GM21423 (cell line): ENCODE results near the gene TARS3.

Experiments used
- ATAC-seq: cut with Tn5 transposase; IDR thresholded peaks from one replicate; pipeline ENCODE4 v1.9.1; 2021; ENCODE audit warnings: mild to moderate bottlenecking, moderate library complexity; ENCODE audit not compliant: unreplicated experiment

Gene TARS3

DNA sequence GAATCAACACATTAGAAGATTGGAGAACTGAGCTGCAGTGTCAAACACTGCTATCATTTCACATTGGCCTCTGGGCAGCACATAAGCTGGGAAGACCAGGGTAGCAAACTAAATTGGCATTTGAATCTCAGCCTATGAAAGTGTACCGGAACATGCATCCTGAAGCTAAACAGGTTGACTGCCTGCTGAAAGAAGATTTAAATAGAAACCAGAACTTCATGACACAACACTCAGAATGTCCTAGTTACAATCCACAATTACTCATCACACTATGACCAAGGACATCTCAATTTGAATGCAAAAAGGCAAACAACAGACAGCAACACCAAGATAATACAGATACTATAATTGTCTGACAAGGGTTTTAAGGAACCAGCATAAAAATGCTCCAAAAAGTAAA, 98.3 kb downstream of the TARS3 start:
- ATAC-seq: no peak

DNA sequence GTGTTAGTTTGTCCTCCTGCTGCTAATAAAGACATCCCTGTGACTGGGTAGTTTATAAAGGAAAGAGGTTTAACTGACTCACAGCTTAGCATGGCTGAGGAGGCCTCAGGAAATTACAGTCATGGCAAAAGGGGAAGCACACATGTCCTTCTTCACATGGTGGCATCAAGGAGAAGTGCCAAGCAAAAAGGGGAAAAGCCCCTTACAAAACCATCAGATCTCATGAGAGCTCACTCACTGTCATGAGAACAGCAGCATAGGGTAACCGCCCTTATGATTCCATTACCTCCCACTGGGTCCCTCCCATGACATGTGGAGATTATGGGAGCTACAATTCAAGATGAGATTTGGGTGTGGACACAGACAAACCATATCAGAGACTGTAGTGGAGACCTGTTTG, 99.1 kb downstream of the TARS3 start:
- no peak for ATAC-seq

DNA sequence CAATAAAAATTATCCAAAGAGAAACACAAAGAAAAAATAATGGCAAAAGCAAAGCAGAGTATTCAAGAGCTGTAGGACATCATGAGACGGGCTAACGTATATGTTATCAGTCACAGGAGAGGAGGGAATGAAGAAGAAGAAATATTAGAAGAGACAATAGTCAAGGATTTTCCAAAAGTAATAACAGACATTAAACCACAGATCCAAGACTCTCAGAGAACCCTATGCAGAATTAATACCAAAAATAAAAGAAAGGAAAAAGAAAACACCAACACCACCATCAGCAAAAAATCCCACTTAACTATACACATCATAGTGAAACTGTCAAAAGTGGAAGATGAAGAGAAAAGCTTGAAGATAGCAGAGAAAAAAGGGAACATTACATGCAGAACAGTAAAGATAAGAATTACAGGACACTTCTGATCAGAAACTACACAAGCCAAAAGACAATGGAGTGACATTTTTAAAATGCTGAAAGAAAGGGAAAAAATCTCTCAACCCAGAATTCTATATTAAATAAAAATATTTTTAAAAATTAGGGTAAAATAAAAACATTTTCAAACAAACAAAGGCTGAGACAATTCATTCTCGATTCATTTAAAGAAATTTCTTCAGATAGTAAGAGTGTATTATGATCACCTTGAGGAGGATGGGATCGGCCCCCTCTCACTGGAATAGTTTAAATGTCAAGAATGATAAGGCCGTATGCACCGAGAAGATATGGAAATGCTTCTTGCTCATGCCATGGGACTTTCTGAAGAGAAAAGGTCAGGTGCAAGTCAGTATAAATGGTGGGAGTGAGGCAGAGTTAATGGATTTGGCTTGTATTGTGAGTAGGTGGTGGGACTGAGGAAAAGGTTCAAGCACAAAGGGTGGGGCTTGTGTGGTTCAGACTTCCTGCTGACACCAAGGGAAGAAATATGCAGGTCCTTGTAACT, 100.6 kb downstream of the TARS3 start:
- no peak for ATAC-seq

DNA sequence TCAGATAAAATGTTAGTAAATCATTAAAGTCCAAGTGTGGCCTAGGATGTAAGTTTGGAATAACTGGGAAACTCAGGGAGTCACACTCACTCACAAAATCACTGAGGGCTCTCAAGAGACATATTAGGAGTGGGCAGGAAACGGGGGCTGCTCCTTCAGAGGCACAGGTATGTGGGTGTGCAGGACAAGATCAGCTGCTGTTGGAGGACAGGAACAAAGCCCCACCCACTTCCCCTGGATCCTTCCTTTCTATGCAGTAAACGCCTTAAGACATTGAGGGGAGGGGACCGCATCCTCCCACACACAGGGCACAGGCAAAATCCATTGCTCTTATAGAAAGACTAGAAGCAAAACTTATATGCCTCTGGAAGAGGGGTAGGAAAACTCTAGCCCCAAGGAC, 102.3 kb downstream of the TARS3 start:
- no peak for ATAC-seq

DNA sequence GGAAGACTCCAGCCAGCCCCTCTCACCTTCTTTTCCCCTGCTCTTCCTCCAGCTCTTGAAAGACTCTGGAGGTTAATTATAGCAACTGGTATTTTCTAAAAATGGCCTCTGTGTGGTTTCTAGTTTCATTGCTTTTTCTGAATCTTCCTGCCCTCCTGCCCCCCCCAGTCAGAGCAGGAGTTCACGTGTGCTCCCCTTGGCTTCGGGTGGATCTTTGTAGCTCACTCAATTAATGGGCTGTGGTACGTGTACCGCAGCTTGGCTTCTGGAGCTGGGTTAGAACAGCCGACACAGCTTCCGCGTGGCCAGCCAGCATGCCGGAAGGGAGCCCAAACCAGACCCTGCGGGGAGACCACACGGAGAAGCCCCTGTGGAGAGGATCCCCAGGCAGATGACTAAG, 103.6 kb downstream of the TARS3 start:
- ATAC-seq: no peak

DNA sequence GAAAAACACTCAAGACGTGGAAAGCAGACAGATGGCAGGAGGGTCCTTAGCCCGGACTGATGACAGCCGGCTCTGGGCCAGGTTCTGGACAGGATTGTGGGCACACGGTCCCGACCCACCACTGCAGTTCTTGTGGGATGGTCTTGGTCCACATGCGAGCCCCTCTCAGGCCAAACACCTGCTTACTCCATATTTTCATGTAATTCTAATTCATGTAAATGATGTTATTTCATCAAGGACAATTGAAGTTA, 104.7 kb downstream of the TARS3 start:
- ATAC-seq: no peak

DNA sequence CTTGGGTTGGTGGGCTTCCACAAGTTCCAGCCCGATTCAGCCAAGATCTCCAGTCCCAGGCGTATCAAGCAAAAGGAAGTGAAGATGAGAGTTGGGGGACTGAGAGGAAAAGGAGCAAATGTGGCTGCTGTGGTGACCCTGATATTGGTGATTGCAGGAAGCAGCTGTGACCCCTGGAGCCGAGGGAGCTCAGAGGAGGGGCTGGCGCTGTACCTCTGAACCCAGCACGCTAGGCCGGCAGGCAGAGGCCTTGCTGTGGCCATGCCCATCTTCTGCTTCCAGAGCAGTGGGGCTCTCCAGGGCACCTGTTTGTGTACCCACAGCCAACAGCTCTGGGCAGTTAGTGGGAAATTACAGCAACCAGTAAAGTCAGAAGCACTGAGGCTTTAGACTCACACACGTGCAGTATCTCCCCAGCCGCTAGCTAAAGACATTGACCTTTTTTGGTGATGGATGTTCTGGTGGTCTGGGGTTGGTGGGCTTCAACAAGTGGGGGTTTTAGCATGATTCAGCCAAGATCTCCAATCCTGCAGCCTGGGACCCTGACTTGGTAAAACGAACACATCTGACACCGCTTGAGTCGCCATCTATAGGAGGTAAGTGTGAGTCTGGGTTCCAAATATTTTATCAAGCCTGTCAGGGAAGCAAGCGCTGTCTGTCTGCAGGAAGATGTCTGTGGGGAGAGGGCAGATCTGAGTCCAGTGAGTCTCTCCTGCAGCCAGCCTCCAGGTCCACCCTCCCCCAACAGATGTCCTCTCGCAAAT, 105.2 kb downstream of the TARS3 start:
- ATAC-seq: no peak

DNA sequence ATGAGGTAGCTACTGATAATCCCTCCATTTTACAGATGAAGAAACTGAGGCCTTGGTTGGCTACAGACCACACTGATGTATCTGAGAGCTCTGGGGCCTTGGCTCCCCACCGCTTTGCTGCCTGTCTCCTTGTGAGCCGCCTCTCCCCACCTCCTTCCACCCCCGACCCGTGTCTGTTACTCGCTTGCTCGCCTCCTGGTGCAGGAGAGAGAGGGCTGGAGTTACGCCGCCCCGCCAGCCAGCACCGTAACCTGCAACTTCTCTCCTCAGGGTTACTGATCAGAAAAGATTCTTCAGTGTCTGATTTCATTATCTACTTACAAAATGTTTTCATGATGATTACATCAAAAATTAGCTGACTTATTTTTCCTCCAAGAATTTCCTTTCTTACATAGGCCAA, 106.2 kb downstream of the TARS3 start:
- no peak for ATAC-seq

DNA sequence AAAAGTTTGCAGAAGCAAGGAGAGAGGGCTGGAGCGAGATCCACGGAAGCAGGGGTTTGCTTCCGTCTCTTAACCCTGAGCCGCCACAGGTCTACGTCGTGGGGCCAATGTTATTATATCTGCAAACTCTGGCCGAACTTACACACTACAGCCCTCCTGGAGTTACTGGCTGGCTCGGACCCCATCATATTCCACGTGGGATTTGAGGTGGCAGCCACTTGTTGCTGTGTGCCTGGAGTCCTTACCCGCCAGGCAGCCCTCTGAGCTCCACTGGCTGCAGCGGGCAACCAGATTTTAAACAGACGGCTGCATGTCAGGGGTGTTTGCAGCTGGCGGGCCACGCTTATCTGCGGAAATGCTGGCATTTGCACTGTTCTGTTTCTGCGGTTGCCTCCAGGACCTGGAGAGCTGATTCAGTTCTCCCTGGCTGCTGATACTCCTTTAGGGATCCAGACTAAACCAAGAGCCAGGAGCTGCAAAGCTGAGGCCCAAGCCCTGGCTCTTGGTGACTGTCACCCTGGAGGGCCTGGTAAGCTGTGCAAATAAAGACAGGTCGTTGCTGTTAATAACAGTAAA, 106.8 kb downstream of the TARS3 start:
- ATAC-seq: no peak

DNA sequence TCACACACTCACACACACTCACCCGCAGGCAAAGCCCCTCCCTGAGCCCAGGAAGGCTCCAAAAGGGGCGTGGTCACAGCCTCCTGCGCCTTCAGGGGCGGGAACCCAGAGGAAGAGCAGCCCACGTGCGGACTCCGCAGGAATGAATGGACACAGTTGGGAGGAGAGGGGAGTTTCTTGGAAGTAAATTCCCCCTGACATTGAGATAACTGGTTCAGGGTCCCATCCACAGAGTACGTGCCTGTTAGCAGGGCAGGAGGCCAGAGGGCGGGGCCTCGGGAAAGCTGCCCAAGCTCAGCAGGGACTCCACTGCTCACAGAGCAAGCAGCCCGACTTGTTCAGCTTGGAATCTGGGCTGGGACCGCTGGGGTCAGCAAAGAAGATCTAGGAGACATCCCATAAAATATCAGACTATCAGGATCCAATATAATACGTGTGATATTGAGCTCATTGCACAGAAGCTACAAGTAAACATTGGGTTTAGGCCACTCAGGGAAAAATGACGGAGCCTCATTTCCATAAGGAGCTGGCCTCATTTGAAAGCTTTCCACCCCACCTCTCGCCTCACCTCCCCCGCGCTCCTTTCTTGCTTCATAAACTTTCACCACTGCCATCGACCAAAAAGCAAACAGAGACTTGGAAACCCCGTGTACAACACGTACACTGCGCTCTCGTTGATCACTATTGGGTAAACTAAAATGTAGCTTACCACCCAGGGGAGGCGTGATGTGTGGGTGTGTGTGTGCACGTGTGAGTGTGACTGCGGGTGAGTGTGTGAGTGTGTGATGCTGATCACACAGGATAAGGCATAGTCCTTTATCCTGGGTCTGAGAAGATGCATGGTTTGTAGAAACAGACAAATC, 108.1 kb downstream of the TARS3 start:
- no peak for ATAC-seq

DNA sequence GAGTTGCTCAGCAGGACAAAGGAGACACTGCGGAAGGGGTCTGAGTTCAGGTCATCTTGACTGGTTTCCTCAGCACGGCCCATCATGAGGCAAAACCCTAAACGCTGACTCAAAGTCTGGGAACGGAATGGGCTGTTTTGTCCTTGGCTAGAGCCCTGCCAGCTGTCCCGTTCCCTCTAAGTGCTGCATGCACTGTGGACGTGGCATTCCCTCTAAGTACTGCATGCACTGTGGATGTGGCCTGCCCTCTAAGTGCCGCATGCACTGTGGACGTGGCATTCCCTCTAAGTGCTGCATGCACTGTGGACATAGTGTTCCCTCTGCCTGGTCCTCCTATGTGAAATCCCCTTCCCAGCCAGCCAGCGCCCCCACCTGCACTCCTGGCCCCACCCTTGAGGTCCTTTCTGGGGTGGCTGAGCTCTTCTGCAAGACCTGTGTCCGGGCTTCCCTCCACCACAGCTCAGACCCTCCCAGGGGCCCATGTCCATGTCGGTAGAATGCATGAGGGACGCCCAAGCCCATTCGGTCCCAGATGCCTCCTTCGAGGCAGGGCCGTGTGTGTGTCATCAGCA, 108.8 kb downstream of the TARS3 start:
- ATAC-seq: no peak

DNA sequence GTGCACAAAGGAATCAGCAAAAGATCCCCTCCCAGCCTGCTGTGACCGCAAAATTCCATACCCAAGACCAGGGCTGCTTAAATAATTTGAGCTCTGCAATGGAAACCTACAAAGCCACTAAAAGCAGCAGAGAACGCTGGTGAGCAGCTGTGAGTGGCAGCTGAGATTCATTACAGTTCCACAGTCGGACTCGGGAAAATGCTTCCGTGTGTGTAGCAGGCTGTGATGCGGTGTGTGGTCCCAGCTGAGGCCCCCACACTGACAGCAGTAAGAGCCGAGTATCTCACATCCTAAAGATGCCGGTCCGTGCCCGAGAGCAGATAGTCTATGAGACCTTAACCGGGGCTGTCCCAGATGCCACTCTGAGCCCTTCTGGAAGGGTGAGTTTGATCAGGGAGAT, 109.5 kb downstream of the TARS3 start:
- ATAC-seq: no peak

DNA sequence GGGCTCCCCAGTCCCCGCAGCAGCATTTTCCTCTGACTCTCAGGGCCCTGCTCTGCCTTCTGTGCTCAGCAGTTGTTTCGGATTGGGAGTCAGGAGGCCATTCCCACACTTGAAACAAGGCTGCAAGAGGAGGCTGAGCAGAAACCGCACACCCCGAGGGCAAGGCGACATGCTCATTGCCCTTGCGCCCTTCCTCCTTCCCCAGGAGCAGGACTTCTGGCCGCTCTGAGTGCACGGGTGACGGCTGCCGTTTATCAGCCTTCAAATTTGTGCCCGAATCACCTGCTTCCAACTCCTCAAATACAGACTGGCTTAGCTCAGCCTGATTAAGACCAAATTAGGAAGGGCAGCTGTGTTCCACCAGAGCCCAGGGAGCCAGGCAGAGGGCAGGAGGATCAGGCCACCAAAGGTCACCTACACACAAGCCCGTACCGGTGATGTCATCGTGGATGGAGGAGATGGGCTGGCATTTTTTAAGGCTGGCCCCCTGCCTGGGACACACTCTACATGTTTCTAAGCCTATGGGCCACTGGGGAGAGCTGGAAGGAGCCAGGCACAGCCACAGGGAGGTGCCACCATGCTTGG, 110.2 kb downstream of the TARS3 start:
- ATAC-seq: no peak

DNA sequence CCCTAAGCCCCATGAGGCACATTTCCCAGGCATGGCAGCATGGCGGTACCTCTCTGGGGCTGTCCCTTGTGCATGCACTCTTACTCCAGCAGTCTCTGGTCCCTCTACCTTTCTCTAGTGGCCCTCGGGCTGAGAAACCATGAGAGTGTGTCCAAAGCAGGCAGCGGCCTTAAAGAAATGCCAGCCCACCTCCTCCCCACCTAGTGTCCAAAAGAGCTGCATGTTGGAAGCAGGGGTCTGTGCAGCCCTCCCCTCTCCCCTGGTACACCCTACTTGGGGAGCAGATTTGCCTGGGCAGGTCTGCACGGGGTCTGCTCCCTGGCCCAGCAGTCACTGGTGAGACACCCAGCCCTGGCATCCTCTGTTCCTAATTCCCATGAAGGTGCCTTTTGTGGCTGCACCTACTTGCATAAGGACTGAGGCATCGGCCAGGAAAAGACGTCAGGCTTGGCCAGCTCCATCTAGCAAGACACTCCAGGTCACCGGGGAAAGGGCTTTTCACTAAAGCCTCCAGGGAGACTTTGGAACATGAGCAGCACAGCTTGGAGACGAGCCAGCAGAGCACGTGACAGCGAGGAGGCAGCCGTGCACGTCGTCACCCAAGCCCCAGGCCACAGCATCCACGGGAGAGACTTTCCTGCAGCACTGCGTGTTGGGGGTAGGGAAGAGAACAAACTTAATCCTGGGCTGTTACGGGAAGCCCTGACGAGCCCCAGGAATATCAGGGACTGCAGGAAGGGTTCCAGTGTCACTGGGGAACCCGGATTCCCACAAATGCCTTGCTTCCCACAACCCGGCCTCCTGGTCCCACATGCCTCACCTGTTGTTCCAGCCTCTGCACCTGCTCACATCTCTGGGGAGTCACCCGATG, 110.9 kb downstream of the TARS3 start:
- no peak for ATAC-seq

DNA sequence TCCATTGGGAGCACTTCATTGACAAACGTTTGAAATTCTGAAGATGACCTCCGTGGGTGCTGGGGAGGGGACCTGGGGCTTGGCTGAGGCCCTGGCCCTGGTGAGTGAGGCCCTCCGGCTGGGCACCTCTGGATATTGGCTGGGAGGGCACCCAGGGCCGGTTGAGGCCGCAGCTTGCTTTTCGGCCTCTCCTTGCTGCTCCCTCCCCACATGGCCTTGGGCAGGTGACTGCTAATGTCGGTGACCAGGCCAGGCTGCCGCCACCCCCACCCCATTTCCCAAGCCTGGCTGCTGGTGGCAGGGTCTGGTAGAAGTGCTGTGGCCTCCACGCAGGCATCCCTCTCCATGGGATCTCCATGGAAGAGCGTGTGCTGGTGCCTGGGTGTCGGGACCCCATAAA, 111.6 kb downstream of the TARS3 start:
- ATAC-seq: no peak

DNA sequence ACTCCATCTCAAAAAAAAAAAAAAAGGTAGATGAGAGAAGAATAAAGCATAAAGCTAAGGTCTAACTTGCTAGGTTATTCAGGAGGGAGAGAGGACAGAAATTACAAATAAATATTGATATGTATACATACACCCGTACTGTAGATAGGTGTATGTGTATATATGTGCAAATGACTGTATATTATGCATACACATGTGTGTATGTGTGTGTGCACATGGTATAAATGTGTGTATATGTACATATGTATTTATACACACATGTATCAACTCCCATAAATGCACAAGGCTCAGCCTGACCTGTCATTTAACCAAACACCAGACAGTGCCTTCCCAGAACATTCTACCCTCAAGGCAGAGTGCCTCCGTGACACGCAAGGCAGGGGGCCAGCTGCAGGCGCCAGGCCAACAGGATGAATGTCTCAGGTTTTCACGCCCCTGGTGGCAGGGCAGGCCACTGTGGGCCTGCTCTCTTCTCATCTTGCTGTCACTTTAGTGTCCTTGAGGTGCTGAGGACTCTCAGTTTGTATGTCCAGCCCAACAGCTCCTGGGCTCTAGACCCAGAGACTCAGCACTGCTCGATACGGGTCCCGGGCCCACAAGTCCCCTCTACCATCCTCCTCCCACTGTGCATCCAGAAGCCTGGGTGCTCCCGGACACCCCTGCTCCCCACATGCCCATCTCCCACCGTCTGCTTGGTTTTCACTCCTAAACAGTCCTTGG, 112.5 kb downstream of the TARS3 start:
- ATAC-seq: no peak

DNA sequence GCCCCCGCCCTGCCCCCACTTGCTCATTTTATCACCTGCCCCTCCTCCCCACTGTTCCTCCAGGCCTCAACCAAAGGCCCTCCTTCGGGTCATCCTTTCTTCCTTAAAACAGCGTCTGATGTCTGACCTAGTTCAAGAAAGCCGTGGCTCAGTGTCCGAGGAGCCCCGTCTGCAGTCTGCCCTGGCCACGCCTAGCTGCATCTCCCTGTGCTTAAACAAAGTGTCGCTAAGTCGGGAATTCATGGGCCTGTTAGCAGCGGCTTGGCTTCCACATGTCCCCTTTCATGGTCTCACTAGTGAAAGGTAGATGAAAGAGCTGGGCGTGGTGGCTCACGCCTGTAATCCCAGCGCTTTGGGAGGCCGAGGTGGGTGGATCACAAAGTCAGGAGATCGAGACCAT, 113.3 kb downstream of the TARS3 start:
- ATAC-seq: no peak

DNA sequence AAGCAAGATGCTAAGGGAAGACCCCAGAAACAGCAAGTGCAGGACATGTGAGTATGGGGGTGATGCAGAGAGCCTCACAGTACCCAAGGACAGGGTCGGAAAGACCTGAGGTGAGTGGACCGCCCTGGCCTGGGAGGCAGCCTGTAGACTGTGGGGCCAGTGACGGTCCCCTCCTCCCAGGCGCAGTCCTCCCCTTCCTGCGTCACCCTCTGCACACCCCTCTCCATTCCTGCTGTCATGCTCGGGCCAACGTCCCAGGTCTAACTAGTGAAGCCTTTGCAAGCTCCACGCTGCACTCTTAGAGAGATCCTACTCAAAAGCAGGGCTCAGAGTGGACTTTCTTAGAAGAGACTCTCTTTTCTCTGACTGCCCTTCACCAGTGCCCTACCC, 113.7 kb downstream of the TARS3 start:
- no peak for ATAC-seq
